ENCODE results near the gene SLC9A5.

Gene SLC9A5

GRCh38 chr16:67281536-67282446, 33.0 kb downstream of the SLC9A5 start:
- no peak for DNase-seq (ENCODE audit: low read depth in 2 of 2)

GRCh38 chr16:67282447-67282805, 33.6 kb downstream of the SLC9A5 start:
- no peak for DNase-seq (ENCODE audit: low read depth in 2 of 2)

GRCh38 chr16:67283039-67283825, 34.5 kb downstream of the SLC9A5 start:
- DNase-seq (ENCODE audit: low read depth in 2 of 2), result no peak

- no peak for DNase-seq (ENCODE audit: low read depth in 2 of 2)
Measured at GRCh38 chr16:67283826-67284555, 35.2 kb downstream of the SLC9A5 start.

- DNase-seq (ENCODE audit: low read depth in 2 of 2), result no peak
Measured at GRCh38 chr16:67284699-67285646, 36.2 kb downstream of the SLC9A5 start.

GRCh38 chr16:67286441-67287235, 37.9 kb downstream of the SLC9A5 start:
- DNase-seq (ENCODE audit: low read depth in 2 of 2), result no peak

- DNase-seq (ENCODE audit: low read depth in 2 of 2), result no peak
Measured at GRCh38 chr16:67287960-67288359, 39.2 kb downstream of the SLC9A5 start.

- DNase-seq (ENCODE audit: low read depth in 2 of 2), result no peak
Measured at GRCh38 chr16:67291461-67291860, 42.7 kb downstream of the SLC9A5 start.

GRCh38 chr16:67294171-67294757, 45.5 kb downstream of the SLC9A5 start:
- DNase-seq (ENCODE audit: low read depth in 2 of 2), result no peak

GRCh38 chr16:67294938-67295361, 46.2 kb downstream of the SLC9A5 start:
- DNase-seq (ENCODE audit: low read depth in 2 of 2), result no peak

GRCh38 chr16:67296420-67296819, 47.6 kb downstream of the SLC9A5 start:
- no peak for DNase-seq (ENCODE audit: low read depth in 2 of 2)

- no peak for DNase-seq (ENCODE audit: low read depth in 2 of 2)
Measured at GRCh38 chr16:67298277-67298676, 49.5 kb downstream of the SLC9A5 start.

GRCh38 chr16:67299269-67299668, 50.5 kb downstream of the SLC9A5 start:
- DNase-seq (ENCODE audit: low read depth in 2 of 2), result no peak

GRCh38 chr16:67301080-67301782, 52.5 kb downstream of the SLC9A5 start:
- DNase-seq (ENCODE audit: low read depth in 2 of 2), result no peak

- no peak for DNase-seq (ENCODE audit: low read depth in 2 of 2)
Measured at GRCh38 chr16:67302076-67302475, 53.3 kb downstream of the SLC9A5 start.

GRCh38 chr16:67302970-67303369, 54.2 kb downstream of the SLC9A5 start:
- DNase-seq (ENCODE audit: low read depth in 2 of 2), result no peak

GRCh38 chr16:67304020-67304419, 55.2 kb downstream of the SLC9A5 start:
- no peak for DNase-seq (ENCODE audit: low read depth in 2 of 2)

GRCh38 chr16:67305216-67306071, 56.7 kb downstream of the SLC9A5 start:
- no peak for DNase-seq (ENCODE audit: low read depth in 2 of 2)

Data from stimulated activated CD4-positive, alpha-beta T cell treated with anti-CD3 and anti-CD28 coated beads, Interleukin-1b, Interleukin-23, amount 100 ng/mL, for 4 hours (primary cell).